Trophoblast cell (in vitro differentiated cells and primary cell): ENCODE results near the gene FANCC.

Source experiments
- DNase-seq, 2 donors: peaks; one replicate each; pipeline ENCODE4 v3.0.0-alpha.2; 2016
- H2AFZ ChIP-seq: 2 replicates; pipeline ENCODE4 v1.6.1; 2013; ENCODE audit warnings: low read length, moderate library complexity, mild to moderate bottlenecking; ENCODE audit not compliant: insufficient read depth, poor library complexity
- H2AK5ac ChIP-seq: 2 replicates; pipeline ENCODE4 v1.6.1; 2013; ENCODE audit warnings: mild to moderate bottlenecking, low read length
- H2BK120ac ChIP-seq: 2 replicates; pipeline ENCODE4 v1.6.1; 2013; ENCODE audit warnings: low read length, mild to moderate bottlenecking, moderate library complexity; ENCODE audit not compliant: insufficient read depth, poor library complexity
- H2BK12ac ChIP-seq: 2 replicates; pipeline ENCODE4 v1.6.1; 2013; ENCODE audit warnings: mild to moderate bottlenecking, low read length, moderate library complexity
- H2BK5ac ChIP-seq: 2 replicates; pipeline ENCODE4 v1.6.1; 2013; ENCODE audit warnings: low read length, low read depth, moderate library complexity, mild to moderate bottlenecking; ENCODE audit not compliant: poor library complexity
- H3K14ac ChIP-seq: 2 replicates; pipeline ENCODE4 v1.6.1; 2013; ENCODE audit warnings: mild to moderate bottlenecking, low read length
- H3K18ac ChIP-seq: 2 replicates; pipeline ENCODE4 v1.6.1; 2013; ENCODE audit warnings: mild to moderate bottlenecking, low read length
- H3K23ac ChIP-seq: 2 replicates; pipeline ENCODE4 v1.6.1; 2013; ENCODE audit warnings: low read length
- H3K27ac ChIP-seq: 2 replicates; pipeline ENCODE4 v1.5.1; 2013; ENCODE audit warnings: low read depth, mild to moderate bottlenecking, inconsistent platforms, low read length, moderate library complexity
- H3K27me3 ChIP-seq: 2 replicates; pipeline ENCODE4 v1.6.1; 2013; ENCODE audit warnings: inconsistent platforms, mild to moderate bottlenecking, low read length, moderate library complexity; ENCODE audit not compliant: insufficient read depth
- H3K36me3 ChIP-seq, 2 experiments: 1 replicate in 1 of 2; 2 replicates in 1 of 2; pipeline ENCODE4 v1.6.1; 2013; ENCODE audit warnings: low read length in 2 of 2, mild to moderate bottlenecking in 2 of 2, moderate library complexity in 1 of 2; ENCODE audit not compliant: insufficient read depth in 2 of 2, control insufficient read depth in 1 of 2
- H3K4ac ChIP-seq: 2 replicates; pipeline ENCODE4 v1.6.1; 2013; ENCODE audit warnings: low read depth, mild to moderate bottlenecking, low read length, moderate library complexity
- H3K4me1 ChIP-seq, 2 experiments: 1 replicate in 1 of 2; 2 replicates in 1 of 2; pipeline ENCODE4 v1.6.1; 2013; ENCODE audit warnings: low read length in 2 of 2, mild to moderate bottlenecking in 2 of 2, moderate library complexity in 1 of 2; ENCODE audit not compliant: insufficient read depth in 2 of 2, control insufficient read depth in 1 of 2
- H3K4me2 ChIP-seq: 2 replicates; pipeline ENCODE4 v1.6.1; 2013; ENCODE audit warnings: inconsistent platforms, mild to moderate bottlenecking, low read length, moderate library complexity
- H3K4me3 ChIP-seq: 2 replicates; pipeline ENCODE4 v1.5.1; 2013; ENCODE audit warnings: mild to moderate bottlenecking, low read depth, low read length, inconsistent platforms
- H3K79me1 ChIP-seq: one replicate; pipeline ENCODE4 v1.6.1; 2013; ENCODE audit warnings: low read length
- H3K79me2 ChIP-seq: 2 replicates; pipeline ENCODE4 v1.6.1; 2013; ENCODE audit warnings: low read length, mild to moderate bottlenecking; ENCODE audit not compliant: control insufficient read depth, insufficient read depth, poor library complexity
- H3K9ac ChIP-seq: 2 replicates; pipeline ENCODE4 v1.6.1; 2013; ENCODE audit warnings: mild to moderate bottlenecking, low read length
- H3K9me3 ChIP-seq: 2 replicates; pipeline ENCODE4 v1.6.1; 2013; ENCODE audit warnings: low read depth, mild to moderate bottlenecking, control low read depth, inconsistent platforms, low read length; ENCODE audit not compliant: insufficient read depth
- H4K12ac ChIP-seq: 2 replicates; pipeline ENCODE4 v1.6.1; 2013; ENCODE audit warnings: low read depth, mild to moderate bottlenecking, low read length, moderate library complexity
- H4K8ac ChIP-seq: 2 replicates; pipeline ENCODE4 v1.6.1; 2013; ENCODE audit warnings: low read depth, mild to moderate bottlenecking, low read length, moderate library complexity
- H4K91ac ChIP-seq: one replicate; pipeline ENCODE4 v1.6.1; 2013; ENCODE audit warnings: low read depth, mild to moderate bottlenecking, low read length, moderate library complexity
- WGBS: extraction: QIAGEN DNeasy Blood & Tissue Kit; methylation state at CpG from one replicate; pipeline ENCODE4 v1.1.7; 2013; ENCODE audit warnings: missing lambda C conversion rate; ENCODE audit not compliant: insufficient read length, insufficient coverage; ENCODE audit errors: extremely low coverage; 5-methylcytosine and 5-hydroxymethylcytosine counted together

Gene FANCC

DNA sequence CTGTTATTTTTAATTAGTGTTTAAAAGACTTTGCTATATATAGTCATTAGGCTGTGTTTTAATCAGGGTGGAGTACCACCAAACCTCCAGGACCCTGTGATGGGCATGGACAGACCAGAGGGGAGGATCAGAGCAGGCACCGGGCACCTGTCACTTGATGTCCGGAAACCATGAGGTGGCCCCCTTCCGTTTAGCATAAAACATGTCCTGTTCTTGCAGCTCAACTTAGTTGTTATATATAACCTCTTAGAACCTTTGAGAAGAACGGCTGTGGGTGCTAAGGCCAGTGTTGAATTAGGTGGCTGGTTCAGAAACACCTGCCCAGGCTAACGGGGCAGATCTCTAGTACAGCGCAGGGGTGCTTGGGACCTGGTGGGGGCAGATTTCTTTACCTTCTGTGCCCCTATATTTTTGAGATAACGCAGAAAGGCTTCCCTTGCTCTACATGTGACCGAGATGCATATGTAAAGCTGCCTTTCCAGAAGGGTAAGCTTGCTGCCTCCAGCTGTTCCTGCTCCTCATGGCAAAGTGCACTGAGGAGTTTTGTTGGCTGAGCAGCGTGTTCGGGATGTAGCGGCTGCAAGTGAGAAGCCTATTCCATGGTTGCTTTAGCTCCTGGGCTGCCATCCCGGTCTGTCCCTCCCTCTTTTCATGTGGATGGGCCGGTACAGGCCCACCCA is 255.5 kb downstream of the FANCC start:
- Histone ChIP-seq H3K4me3 (no peak overlapping the region), H2AK5ac (no peak overlapping the region), H4K8ac (no peak overlapping the region), H4K91ac (no peak overlapping the region), H3K27ac (no peak overlapping the region), H3K4ac (no peak overlapping the region), H3K9ac (no peak overlapping the region), H3K9me3 (no peaks in the 10 kb centered on the region), H3K18ac (no peak overlapping the region), H3K4me2 (no peak overlapping the region), H2BK5ac (no peak overlapping the region), H3K14ac (no peak overlapping the region), H3K79me1 (no peaks in the 10 kb centered on the region), H3K79me2 (no peaks in the 10 kb centered on the region), H2BK12ac (no peak overlapping the region), H3K23ac (no peak overlapping the region), H2AFZ (no peak overlapping the region), H3K4me1 (peaks cover 2 to 5% of the 10 kb centered on the region in 2 experiments), H2BK120ac (no peak overlapping the region), H3K36me3 (peaks cover 27 to 39% of the 10 kb centered on the region in 2 experiments), H3K27me3 (no peaks in the 10 kb centered on the region), H4K12ac (no peak overlapping the region)
- DNase-seq, result no peak
- WGBS, result no CpG with 5 or more reads among the region's 13 CpGs

DNA sequence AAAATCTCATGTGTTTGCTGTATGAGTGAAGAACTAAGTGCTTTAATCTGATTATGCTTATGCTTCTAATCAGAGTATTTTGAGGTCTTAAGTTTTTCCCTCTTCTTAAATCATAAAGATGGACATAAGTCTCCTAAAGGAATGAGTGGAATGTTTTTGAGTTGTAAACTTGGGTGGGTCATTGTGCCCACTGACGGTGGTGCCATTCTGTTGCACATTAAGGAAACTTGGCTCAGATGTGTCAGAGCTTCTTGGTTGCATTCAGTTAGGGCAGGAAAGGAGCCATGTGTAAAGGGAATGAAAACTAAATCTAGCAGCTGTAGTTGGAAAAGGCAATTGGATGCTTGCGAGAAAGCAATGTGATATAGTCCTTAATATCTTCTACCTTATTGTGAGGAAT is 256.6 kb downstream of the FANCC start:
- no peak overlapping the region for H2AFZ ChIP-seq
- no peaks in the 10 kb centered on the region for H3K79me2 ChIP-seq
- H4K8ac ChIP-seq, result no peak overlapping the region
- H2BK12ac ChIP-seq, result no peak overlapping the region
- no peak overlapping the region for H3K14ac ChIP-seq
- H4K12ac ChIP-seq, result no peak overlapping the region
- WGBS, result no CpG with 5 or more reads among the region's 2 CpGs
- H3K4me3 ChIP-seq, result no peak overlapping the region
- no peak overlapping the region for H2AK5ac ChIP-seq
- no peak overlapping the region for H4K91ac ChIP-seq
- no peak overlapping the region for H3K23ac ChIP-seq
- no peak overlapping the region for H3K4me2 ChIP-seq
- no peak overlapping the region for H3K27ac ChIP-seq
- peaks cover 2% of the 10 kb centered on the region for H3K79me1 ChIP-seq
- no peak overlapping the region for H2BK5ac ChIP-seq
- no peak overlapping the region for H3K18ac ChIP-seq
- H3K4me1 ChIP-seq, result peaks cover 7 to 10% of the 10 kb centered on the region in 2 experiments
- no peak overlapping the region for H2BK120ac ChIP-seq
- H3K4ac ChIP-seq, result no peak overlapping the region
- no peak for DNase-seq
- no peaks in the 10 kb centered on the region for H3K9me3 ChIP-seq
- no peak overlapping the region for H3K9ac ChIP-seq
- no peaks in the 10 kb centered on the region for H3K27me3 ChIP-seq
- H3K36me3 ChIP-seq, result peaks cover 24 to 37% of the 10 kb centered on the region in 2 experiments

DNA sequence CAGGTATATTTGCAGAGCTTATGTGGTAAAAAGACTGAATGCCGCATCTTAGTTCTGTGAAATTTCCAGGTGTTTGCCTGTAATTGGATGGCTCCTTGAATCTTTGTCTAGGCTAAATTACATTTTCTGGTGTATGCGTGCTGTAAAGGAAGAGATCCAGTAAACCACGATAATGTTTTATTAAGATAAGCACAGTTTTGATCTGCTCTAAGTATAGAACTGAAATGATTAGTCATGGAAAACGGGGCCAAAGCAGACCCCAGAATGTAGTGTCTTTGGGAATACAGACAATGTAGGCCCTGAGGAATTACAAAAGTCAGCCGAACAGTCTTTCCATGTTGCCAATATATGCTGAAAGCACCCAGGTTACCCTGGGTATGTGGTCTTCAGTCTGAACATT is 257.3 kb downstream of the FANCC start:
- H3K79me2 ChIP-seq, result no peaks in the 10 kb centered on the region
- no peak for DNase-seq
- no peak overlapping the region for H2AFZ ChIP-seq
- no peak overlapping the region for H3K4ac ChIP-seq
- no peaks in the 10 kb centered on the region for H3K9me3 ChIP-seq
- no peak overlapping the region for H4K91ac ChIP-seq
- no peak overlapping the region for H3K27ac ChIP-seq
- peaks cover 2% of the 10 kb centered on the region for H3K79me1 ChIP-seq
- H3K4me3 ChIP-seq, result no peak overlapping the region
- H3K27me3 ChIP-seq, result no peaks in the 10 kb centered on the region
- H2BK120ac ChIP-seq, result no peak overlapping the region
- no CpG with 5 or more reads among the region's 5 CpGs for WGBS
- no peak overlapping the region for H4K8ac ChIP-seq
- H3K23ac ChIP-seq, result no peak overlapping the region
- H2AK5ac ChIP-seq, result no peak overlapping the region
- H2BK12ac ChIP-seq, result no peak overlapping the region
- peaks cover 21 to 32% of the 10 kb centered on the region in 2 experiments for H3K36me3 ChIP-seq
- H2BK5ac ChIP-seq, result no peak overlapping the region
- H3K9ac ChIP-seq, result no peak overlapping the region
- H4K12ac ChIP-seq, result no peak overlapping the region
- no peak overlapping the region for H3K14ac ChIP-seq
- H3K4me1 ChIP-seq, result peaks cover 11 to 13% of the 10 kb centered on the region in 2 experiments
- H3K18ac ChIP-seq, result no peak overlapping the region
- no peak overlapping the region for H3K4me2 ChIP-seq

DNA sequence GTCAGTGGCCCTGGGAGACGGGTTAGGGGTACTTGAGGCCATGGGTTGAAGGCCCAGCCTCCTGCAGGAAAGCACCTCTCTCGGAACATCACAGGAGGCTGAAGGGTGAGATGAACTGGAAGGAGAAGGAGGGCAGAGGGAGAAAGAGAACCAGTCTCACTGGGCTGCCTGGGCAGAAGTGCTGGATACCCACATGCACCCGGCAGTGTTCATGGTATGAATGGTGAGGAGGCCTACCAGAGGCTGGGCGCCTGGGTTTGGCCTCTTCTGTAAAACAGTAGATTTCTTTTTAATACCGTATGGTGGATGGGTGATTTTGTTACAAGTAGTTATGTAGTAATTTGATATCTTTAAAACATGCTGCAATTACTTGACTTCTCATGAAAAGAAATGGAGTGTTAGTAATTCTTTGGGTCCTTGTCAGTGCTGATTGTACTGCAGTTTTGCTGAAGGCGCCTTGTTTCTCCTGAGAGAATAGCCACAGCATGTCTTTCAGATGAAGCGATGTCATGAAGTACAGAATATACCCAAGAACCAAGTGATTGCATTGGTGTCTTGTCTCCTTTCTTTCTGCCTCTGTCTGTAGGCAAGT is 258.6 kb downstream of the FANCC start:
- no CpG with 5 or more reads among the region's 7 CpGs for WGBS
- Histone ChIP-seq H4K12ac (no peak overlapping the region), H3K27me3 (no peaks in the 10 kb centered on the region)

More for the DNA sequence above, 258.6 kb downstream of the FANCC start:
- Histone ChIP-seq H4K8ac (no peak overlapping the region), H3K4ac (no peak overlapping the region), H3K27ac (no peak overlapping the region), H2AFZ (no peak overlapping the region), H2BK5ac (no peak overlapping the region), H3K18ac (no peak overlapping the region), H2BK120ac (no peak overlapping the region), H3K4me2 (no peak overlapping the region), H3K4me1 (peaks cover 12 to 13% of the 10 kb centered on the region in 2 experiments), H3K79me1 (peaks cover 2% of the 10 kb centered on the region), H3K4me3 (no peak overlapping the region), H2BK12ac (no peak overlapping the region), H4K91ac (no peak overlapping the region), H3K9me3 (no peaks in the 10 kb centered on the region), H3K9ac (no peak overlapping the region), H3K36me3 (peaks cover 18 to 29% of the 10 kb centered on the region in 2 experiments), H3K79me2 (no peaks in the 10 kb centered on the region), H3K23ac (no peak overlapping the region), H2AK5ac (no peak overlapping the region), H3K14ac (no peak overlapping the region)
- DNase-seq, result no peak
